ENCODE measurements around the gene PTPRN. TPM values are rescaled to one million over a fixed set of nuclear protein-coding genes. Genes with fewer than 3 reads are reported as not detected.
A peak's percentile ranks its signal among the peaks of the same experiment; 100 is the strongest.

The PTPRN gene
- total RNA-seq, 1 experiment from 2014 or later, result not detected

DNA sequence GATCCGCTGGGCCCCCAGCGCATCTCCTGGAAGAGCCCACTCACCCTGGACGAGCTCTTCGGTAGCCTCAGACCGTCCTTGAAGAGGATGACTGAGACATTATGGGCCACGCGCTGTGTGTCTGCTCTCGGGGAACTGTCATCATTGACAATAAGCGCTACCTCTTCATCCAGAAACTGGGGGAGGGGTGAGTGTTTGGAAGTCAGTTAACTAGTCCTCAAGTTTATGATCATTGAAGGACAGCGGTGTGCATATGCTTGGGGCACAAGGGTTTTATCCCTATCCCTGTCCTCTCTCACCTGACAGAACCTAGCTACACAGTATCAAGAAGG is 63.3 kb downstream of the PTPRN start:
- Histone ChIP-seq H3K4me2 (peak overlapping the region; percentile 87), H3K36me3 (ENCODE audit: low read depth) (0 out of 2 replicates have a peak, but pooled peaks cover 3% of the 10 kb centered on the region), H3F3A (ENCODE audit: insufficient read depth, low read depth) (peaks cover 35% of the 10 kb centered on the region), H3K27ac (peak overlapping the region; percentile 41; the same call in 1 of the 2 replicates), H3K27me3 (ENCODE audit: insufficient read depth, low read depth) (no peaks in the 10 kb centered on the region), H2AFZ (peak overlapping the region; percentile 95), H3K9me2 (ENCODE audit: insufficient read depth) (no peaks in the 10 kb centered on the region), H4K20me1 (ENCODE audit: insufficient read depth) (no peaks in the 10 kb centered on the region), H3K4me3 (peak overlapping the region; percentile 85), H3K79me2 (ENCODE audit: low read depth) (peaks cover 28% of the 10 kb centered on the region), H3K9me3 (ENCODE audit: insufficient read depth, low read depth) (no peaks in the 10 kb centered on the region), H3K4me1 (replicated peaks; ENCODE audit: insufficient read depth) (peaks cover 51% of the 10 kb centered on the region)
- TSS peak; percentile 69 for BruUV-seq (replicated peaks)
- ChIA-PET CTCF (no interaction called here), POLR2A (ENCODE audit: unreplicated experiment) (interaction anchor here (0.5 to 0.7 kb wide), 2 partner anchors 32 to 40 kb away, joined by 4 read pairs; no protein-coding TSS in a partner anchor)
- TF ChIP-seq, protein P1, sequence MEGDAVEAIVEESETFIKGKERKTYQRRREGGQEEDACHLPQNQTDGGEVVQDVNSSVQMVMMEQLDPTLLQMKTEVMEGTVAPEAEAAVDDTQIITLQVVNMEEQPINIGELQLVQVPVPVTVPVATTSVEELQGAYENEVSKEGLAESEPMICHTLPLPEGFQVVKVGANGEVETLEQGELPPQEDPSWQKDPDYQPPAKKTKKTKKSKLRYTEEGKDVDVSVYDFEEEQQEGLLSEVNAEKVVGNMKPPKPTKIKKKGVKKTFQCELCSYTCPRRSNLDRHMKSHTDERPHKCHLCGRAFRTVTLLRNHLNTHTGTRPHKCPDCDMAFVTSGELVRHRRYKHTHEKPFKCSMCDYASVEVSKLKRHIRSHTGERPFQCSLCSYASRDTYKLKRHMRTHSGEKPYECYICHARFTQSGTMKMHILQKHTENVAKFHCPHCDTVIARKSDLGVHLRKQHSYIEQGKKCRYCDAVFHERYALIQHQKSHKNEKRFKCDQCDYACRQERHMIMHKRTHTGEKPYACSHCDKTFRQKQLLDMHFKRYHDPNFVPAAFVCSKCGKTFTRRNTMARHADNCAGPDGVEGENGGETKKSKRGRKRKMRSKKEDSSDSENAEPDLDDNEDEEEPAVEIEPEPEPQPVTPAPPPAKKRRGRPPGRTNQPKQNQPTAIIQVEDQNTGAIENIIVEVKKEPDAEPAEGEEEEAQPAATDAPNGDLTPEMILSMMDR (conservative IDR thresholded peaks at IDR 0.05), result no peak
- TF ChIP-seq EZH2 (IDR thresholded peaks at IDR 0.05; ENCODE audit: low read depth), result no peak
- no peak for DNase-seq
- intact Hi-C loops (cut with micrococcal nuclease; ENCODE audit: unreplicated experiment), result no loop called here

DNA sequence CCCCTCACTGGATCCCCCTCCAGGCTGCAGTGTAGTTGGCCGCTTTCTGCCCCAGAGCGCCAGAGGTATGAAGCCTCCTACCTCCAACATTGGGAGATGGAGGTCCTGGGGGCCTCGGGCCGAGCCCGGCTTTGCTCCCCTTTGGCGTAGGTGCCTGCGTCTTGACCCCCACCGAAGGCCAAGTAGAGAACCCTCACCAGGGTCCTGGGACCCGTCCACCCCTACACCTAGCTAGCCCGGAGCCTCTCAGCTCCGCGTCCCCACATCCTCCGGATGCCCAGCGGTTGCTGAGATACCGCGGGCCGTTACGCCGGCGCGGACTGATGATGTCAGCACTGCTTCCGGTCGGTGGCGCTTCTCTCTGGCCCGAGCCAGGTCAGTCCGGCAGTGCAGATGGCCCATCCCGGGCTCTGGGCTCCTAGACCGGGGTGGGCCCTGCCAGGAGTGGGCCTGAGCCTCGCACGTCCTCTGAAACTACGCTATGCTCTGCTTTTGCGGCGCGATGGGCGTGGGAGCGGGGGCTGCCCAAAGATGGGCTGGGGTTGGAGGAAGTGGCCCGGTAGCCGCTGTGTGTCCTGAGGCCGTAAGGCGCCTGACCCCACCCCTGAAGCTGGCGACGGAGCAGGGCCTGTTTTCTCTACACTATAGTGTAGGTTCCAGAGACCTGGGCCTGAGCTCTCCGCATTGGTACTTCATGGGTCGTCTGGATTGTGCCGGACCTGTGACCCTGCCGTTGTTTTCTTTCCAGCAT is 63.9 kb downstream of the PTPRN start, which contains the start of the genes GLB1L and STK16:
TSS of gene GLB1L (minus strand) at position 297 of the 751 bp plus-strand sequence. CDS start 1,871 bp downstream, outside the sequence.
TSS of gene STK16 (plus strand) at position 332 of the 751 bp plus-strand sequence. CDS start 521 bp downstream, outside the sequence.
- Histone ChIP-seq H3K79me2 (ENCODE audit: low read depth) (peaks cover 28% of the 10 kb centered on the region), H4K20me1 (ENCODE audit: insufficient read depth) (no peaks in the 10 kb centered on the region), H3K27ac (peak within 1 kb of the TSS; percentile 41; the same call in 1 of the 2 replicates), H3K27me3 (ENCODE audit: insufficient read depth, low read depth) (no peaks in the 10 kb centered on the region), H3F3A (ENCODE audit: insufficient read depth, low read depth) (peaks cover 30% of the 10 kb centered on the region), H3K4me3 (peak within 1 kb of the TSS; percentile 85), H3K4me1 (replicated peaks; ENCODE audit: insufficient read depth) (peaks cover 45% of the 10 kb centered on the region), H3K9me3 (ENCODE audit: insufficient read depth, low read depth) (no peaks in the 10 kb centered on the region), H2AFZ (peak within 1 kb of the TSS; percentile 95), H3K9me2 (ENCODE audit: insufficient read depth) (no peaks in the 10 kb centered on the region), H3K36me3 (ENCODE audit: low read depth) (0 out of 2 replicates have a peak, but pooled peaks cover 3% of the 10 kb centered on the region), H3K4me2 (peak within 1 kb of the TSS; percentile 87)
- intact Hi-C loops (cut with micrococcal nuclease; ENCODE audit: unreplicated experiment), result no loop called here
- BruUV-seq (replicated peaks), result no TSS peak
- peak; percentile 70 to 89 for DNase-seq
- ChIA-PET CTCF (interaction anchor here (0.7 kb wide), 1 partner anchor 391 kb away, joined by 3 read pairs; no protein-coding TSS in a partner anchor), POLR2A (ENCODE audit: unreplicated experiment) (interaction anchor here (0.5 to 0.8 kb wide), 6 partner anchors 39 to 352 kb away, joined by 4 to 8 read pairs (median 4); no protein-coding TSS in a partner anchor)
- no peak for TF ChIP-seq EZH2 (IDR thresholded peaks at IDR 0.05; ENCODE audit: low read depth)
- TF ChIP-seq, protein P1 (conservative IDR thresholded peaks at IDR 0.05), result no peak

- intact Hi-C loops (cut with micrococcal nuclease; ENCODE audit: unreplicated experiment), result no loop called here
- CTCF ChIA-PET, result interaction anchor here (0.7 kb wide), 1 partner anchor 391 kb away, joined by 3 read pairs; no protein-coding TSS in a partner anchor
- H3K27ac ChIP-seq, result no peak overlapping the region
Observed at GRCh38 chr2:219244789-219245147, 64.4 kb downstream of the PTPRN start.

More at GRCh38 chr2:219244789-219245147, 64.4 kb downstream of the PTPRN start:
- Histone ChIP-seq H4K20me1 (ENCODE audit: insufficient read depth) (no peaks in the 10 kb centered on the region), H2AFZ (peak overlapping the region; percentile 95), H3F3A (ENCODE audit: insufficient read depth, low read depth) (peaks cover 24% of the 10 kb centered on the region), H3K79me2 (ENCODE audit: low read depth) (peaks cover 28% of the 10 kb centered on the region), H3K4me3 (peak overlapping the region; percentile 85), H3K4me1 (replicated peaks; ENCODE audit: insufficient read depth) (peaks cover 40% of the 10 kb centered on the region), H3K27me3 (ENCODE audit: insufficient read depth, low read depth) (no peaks in the 10 kb centered on the region), H3K9me3 (ENCODE audit: insufficient read depth, low read depth) (no peaks in the 10 kb centered on the region), H3K36me3 (ENCODE audit: low read depth) (0 out of 2 replicates have a peak, but pooled peaks cover 3% of the 10 kb centered on the region), H3K9me2 (ENCODE audit: insufficient read depth) (no peaks in the 10 kb centered on the region), H3K4me2 (peak overlapping the region; percentile 87)
- no peak for TF ChIP-seq EZH2 (IDR thresholded peaks at IDR 0.05; ENCODE audit: low read depth)
- TF ChIP-seq, protein P1 (conservative IDR thresholded peaks at IDR 0.05), result no peak
- BruUV-seq (replicated peaks), result TSS peak; percentile 9
- POLR2A ChIA-PET (ENCODE audit: unreplicated experiment), result interaction anchor here (0.5 to 0.8 kb wide), 5 partner anchors 41 to 352 kb away, joined by 4 to 8 read pairs (median 4); no protein-coding TSS in a partner anchor
- DNase-seq, result no peak
